Smooth muscle cell (in vitro differentiated cells): ENCODE data around the gene AGAP1. TPM values are rescaled to one million over a fixed set of nuclear protein-coding genes. Genes with fewer than 3 reads are reported as not detected.

Source experiments
- DNase-seq: peaks from one replicate; lab custom pipeline; 2025; ENCODE audit not compliant: unreplicated experiment; lab: John Stamatoyannopoulos, UW
- H2AFZ ChIP-seq: fragments of 200-600 bp; sonication (generic); 2 replicates; pipeline ENCODE4 v1.6.0; 2016; ENCODE audit warnings: antibody characterized with exemption, low read depth, mild to moderate bottlenecking
- H3F3A ChIP-seq: fragments of 200-600 bp; sonication (generic); 2 replicates; pipeline ENCODE4 v1.6.0; 2017; ENCODE audit warnings: antibody characterized with exemption, low read depth
- H3K27ac ChIP-seq: fragments of 200-600 bp; sonication (generic); 2 replicates; pipeline ENCODE4 v1.5.1; 2016; ENCODE audit warnings: low read depth, mild to moderate bottlenecking
- H3K27me3 ChIP-seq: fragments of 200-600 bp; sonication (generic); 2 replicates; pipeline ENCODE4 v1.6.1; 2016; ENCODE audit warnings: low read depth, mild to moderate bottlenecking
- H3K36me3 ChIP-seq: fragments of 200-600 bp; sonication (generic); 2 replicates; pipeline ENCODE4 v1.5.1; 2016; ENCODE audit warnings: low read depth
- H3K4me1 ChIP-seq: fragments of 200-600 bp; sonication (generic); 2 replicates; pipeline ENCODE4 v1.5.1; 2016; ENCODE audit warnings: low read depth
- H3K4me2 ChIP-seq: fragments of 200-600 bp; sonication (generic); 2 replicates; pipeline ENCODE4 v1.6.0; 2016; ENCODE audit warnings: mild to moderate bottlenecking
- H3K4me3 ChIP-seq: fragments of 200-600 bp; sonication (generic); 2 replicates; pipeline ENCODE4 v1.5.1; 2016; ENCODE audit warnings: mild to moderate bottlenecking
- H3K79me2 ChIP-seq: fragments of 200-600 bp; sonication (generic); 2 replicates; pipeline ENCODE4 v1.6.0; 2016; ENCODE audit warnings: low read depth, mild to moderate bottlenecking
- H3K9ac ChIP-seq: fragments of 200-600 bp; sonication (generic); 2 replicates; pipeline ENCODE4 v1.6.0; 2016; ENCODE audit warnings: low read depth
- H3K9me3 ChIP-seq: fragments of 200-600 bp; sonication (generic); replicated peaks from 2 replicates; pipeline ENCODE4 v1.5.1; 2016; ENCODE audit warnings: low read depth
- H4K20me1 ChIP-seq: fragments of 200-600 bp; sonication (generic); 2 replicates; pipeline ENCODE4 v1.6.0; 2016; ENCODE audit warnings: low read depth
- WGBS: methylation state at CpG from one replicate; pipeline ENCODE4 v1.1.7; 2016; ENCODE audit warnings: low lambda C conversion rate; 5-methylcytosine and 5-hydroxymethylcytosine counted together
- polyA plus RNA-seq: library from polyadenylated mRNA; unstranded; fragments of >200 nt; fragmentation: Nextera tagmentation; extraction: Ambion mirVana; gene quantifications from 2 replicates; pipeline ENCODE4 v1.2.1, GENCODE V29; 2016
- total RNA-seq: library from RNA; depleted of rRNA; stranded (reverse); fragments of >200 nt; gene quantifications from 2 replicates; pipeline ENCODE4 v1.2.3, GENCODE V29; 2014
- TF ChIP-seq, protein P1 (sequence below): fragments of 200-600 bp; sonication (generic); IDR thresholded peaks from 2 replicates; pipeline ENCODE4 v1.5.1; 2017; ENCODE audit warnings: borderline replicate concordance, mild to moderate bottlenecking, antibody characterized with exemption; ENCODE audit not compliant: insufficient read depth, poor library complexity, severe bottlenecking

The AGAP1 gene
- total and polyA plus RNA-seq, 2 experiments from 2014 or later: 3.9 to 9.8 TPM

GRCh38 chr2:235949567-235950472 is 456.0 kb downstream of the AGAP1 start:
- Histone ChIP-seq H3K36me3 (no peaks in the 10 kb centered on the region), H3K9me3 (no peaks in the 10 kb centered on the region), H3K9ac (no peak overlapping the region), H2AFZ (no peak overlapping the region), H3K27ac (no peak overlapping the region), H3K27me3 (no peaks in the 10 kb centered on the region), H3F3A (no peaks in the 10 kb centered on the region), H3K4me3 (no peak overlapping the region), H3K79me2 (no peaks in the 10 kb centered on the region), H3K4me2 (no peak overlapping the region), H4K20me1 (peaks cover 17% of the 10 kb centered on the region), H3K4me1 (peaks cover 8% of the 10 kb centered on the region)
- 93% methylated on average over 17 of the region's 17 CpGs for WGBS
- TF ChIP-seq, protein P1, sequence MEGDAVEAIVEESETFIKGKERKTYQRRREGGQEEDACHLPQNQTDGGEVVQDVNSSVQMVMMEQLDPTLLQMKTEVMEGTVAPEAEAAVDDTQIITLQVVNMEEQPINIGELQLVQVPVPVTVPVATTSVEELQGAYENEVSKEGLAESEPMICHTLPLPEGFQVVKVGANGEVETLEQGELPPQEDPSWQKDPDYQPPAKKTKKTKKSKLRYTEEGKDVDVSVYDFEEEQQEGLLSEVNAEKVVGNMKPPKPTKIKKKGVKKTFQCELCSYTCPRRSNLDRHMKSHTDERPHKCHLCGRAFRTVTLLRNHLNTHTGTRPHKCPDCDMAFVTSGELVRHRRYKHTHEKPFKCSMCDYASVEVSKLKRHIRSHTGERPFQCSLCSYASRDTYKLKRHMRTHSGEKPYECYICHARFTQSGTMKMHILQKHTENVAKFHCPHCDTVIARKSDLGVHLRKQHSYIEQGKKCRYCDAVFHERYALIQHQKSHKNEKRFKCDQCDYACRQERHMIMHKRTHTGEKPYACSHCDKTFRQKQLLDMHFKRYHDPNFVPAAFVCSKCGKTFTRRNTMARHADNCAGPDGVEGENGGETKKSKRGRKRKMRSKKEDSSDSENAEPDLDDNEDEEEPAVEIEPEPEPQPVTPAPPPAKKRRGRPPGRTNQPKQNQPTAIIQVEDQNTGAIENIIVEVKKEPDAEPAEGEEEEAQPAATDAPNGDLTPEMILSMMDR: no peak
- DNase-seq: no peak

DNA sequence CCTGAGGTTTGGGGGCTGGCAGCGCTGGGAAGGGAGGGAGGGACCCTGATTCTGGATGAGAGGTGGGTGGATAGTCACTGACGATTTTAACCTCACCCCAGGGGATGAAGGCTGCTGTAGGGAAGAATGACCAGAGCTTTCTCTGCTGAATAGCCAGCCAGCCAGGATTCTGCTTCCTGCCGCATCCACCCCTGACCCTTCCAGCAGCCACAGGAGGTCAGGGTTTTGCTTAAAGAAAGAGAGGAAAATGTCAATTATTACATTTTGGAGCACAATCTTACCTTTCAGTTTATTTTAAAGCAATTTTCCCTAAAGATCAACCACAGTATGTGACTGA is 456.6 kb downstream of the AGAP1 start:
- DNase-seq: no peak
- Histone ChIP-seq H4K20me1 (peaks cover 23% of the 10 kb centered on the region), H3F3A (no peaks in the 10 kb centered on the region), H3K4me2 (no peak overlapping the region), H3K36me3 (no peaks in the 10 kb centered on the region), H2AFZ (no peak overlapping the region), H3K27me3 (no peaks in the 10 kb centered on the region), H3K4me3 (no peak overlapping the region), H3K27ac (no peak overlapping the region), H3K79me2 (no peaks in the 10 kb centered on the region), H3K9me3 (no peaks in the 10 kb centered on the region), H3K4me1 (peaks cover 8% of the 10 kb centered on the region), H3K9ac (no peak overlapping the region)
- TF ChIP-seq, protein P1: no peak
- WGBS: 37% methylated on average over 3 of the region's 3 CpGs

GRCh38 chr2:235951493-235951892 is 457.6 kb downstream of the AGAP1 start:
- Histone ChIP-seq H3K36me3 (no peaks in the 10 kb centered on the region), H2AFZ (no peak overlapping the region), H3K27me3 (no peaks in the 10 kb centered on the region), H3K79me2 (no peaks in the 10 kb centered on the region), H3K4me2 (no peak overlapping the region), H3F3A (no peaks in the 10 kb centered on the region), H3K4me3 (no peak overlapping the region), H3K4me1 (peaks cover 8% of the 10 kb centered on the region), H3K9me3 (no peaks in the 10 kb centered on the region), H4K20me1 (peaks cover 32% of the 10 kb centered on the region), H3K9ac (no peak overlapping the region), H3K27ac (no peak overlapping the region)
- WGBS: 71% methylated on average over 6 of the region's 6 CpGs
- no peak for DNase-seq
- TF ChIP-seq, protein P1: no peak

GRCh38 chr2:235951982-235952381 is 458.1 kb downstream of the AGAP1 start:
- Histone ChIP-seq H3F3A (no peaks in the 10 kb centered on the region), H3K4me1 (peaks cover 8% of the 10 kb centered on the region), H3K36me3 (no peaks in the 10 kb centered on the region), H3K79me2 (no peaks in the 10 kb centered on the region), H2AFZ (no peak overlapping the region), H3K27ac (no peak overlapping the region), H3K4me3 (no peak overlapping the region), H3K27me3 (no peaks in the 10 kb centered on the region), H3K9ac (no peak overlapping the region), H3K4me2 (no peak overlapping the region), H3K9me3 (no peaks in the 10 kb centered on the region), H4K20me1 (peaks cover 32% of the 10 kb centered on the region)
- no peak for DNase-seq
- WGBS: 38% methylated on average over 2 of the region's 2 CpGs
- TF ChIP-seq, protein P1: no peak
